ENCODE data around the gene CD2AP.

DNA sequence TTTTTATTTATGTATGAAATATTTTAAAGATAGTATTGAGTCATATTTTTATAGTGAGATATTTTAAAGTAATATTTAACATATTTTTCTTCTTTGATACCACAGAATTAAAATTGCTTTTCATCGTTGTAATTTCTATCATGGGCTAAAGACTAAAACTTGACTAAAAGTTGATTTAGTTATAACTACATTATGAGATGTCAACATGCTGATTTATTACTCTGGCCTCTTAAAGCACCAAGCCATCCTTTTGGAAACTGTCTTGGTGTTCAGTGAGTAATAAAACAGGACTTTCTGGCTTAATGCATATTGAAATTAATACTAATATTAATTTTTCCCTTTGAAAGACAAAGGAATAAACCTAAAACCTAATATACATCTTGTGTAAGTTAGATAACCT lies 125.6 kb downstream of the CD2AP start:
- TF ChIP-seq, protein P1, sequence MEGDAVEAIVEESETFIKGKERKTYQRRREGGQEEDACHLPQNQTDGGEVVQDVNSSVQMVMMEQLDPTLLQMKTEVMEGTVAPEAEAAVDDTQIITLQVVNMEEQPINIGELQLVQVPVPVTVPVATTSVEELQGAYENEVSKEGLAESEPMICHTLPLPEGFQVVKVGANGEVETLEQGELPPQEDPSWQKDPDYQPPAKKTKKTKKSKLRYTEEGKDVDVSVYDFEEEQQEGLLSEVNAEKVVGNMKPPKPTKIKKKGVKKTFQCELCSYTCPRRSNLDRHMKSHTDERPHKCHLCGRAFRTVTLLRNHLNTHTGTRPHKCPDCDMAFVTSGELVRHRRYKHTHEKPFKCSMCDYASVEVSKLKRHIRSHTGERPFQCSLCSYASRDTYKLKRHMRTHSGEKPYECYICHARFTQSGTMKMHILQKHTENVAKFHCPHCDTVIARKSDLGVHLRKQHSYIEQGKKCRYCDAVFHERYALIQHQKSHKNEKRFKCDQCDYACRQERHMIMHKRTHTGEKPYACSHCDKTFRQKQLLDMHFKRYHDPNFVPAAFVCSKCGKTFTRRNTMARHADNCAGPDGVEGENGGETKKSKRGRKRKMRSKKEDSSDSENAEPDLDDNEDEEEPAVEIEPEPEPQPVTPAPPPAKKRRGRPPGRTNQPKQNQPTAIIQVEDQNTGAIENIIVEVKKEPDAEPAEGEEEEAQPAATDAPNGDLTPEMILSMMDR (IDR thresholded peaks at IDR 0.05 in 2 of 3, conservative IDR thresholded peaks at IDR 0.05 in 1 of 3; ENCODE audit: borderline replicate concordance in 1 of 3, insufficient read depth in 1 of 3, low read depth in 2 of 3, low read length in 2 of 3) = no peak
- TF ChIP-seq, protein P2, sequence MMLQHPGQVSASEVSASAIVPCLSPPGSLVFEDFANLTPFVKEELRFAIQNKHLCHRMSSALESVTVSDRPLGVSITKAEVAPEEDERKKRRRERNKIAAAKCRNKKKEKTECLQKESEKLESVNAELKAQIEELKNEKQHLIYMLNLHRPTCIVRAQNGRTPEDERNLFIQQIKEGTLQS (IDR thresholded peaks at IDR 0.05) = no peak
- TF ChIP-seq CEBPB (IDR thresholded peaks at IDR 0.05; ENCODE audit: low read depth) (no peak), POLR2A (IDR thresholded peaks at IDR 0.05; ENCODE audit: borderline replicate concordance, extremely low read depth, insufficient read depth, insufficient read length) (no peak), ZNF274 (IDR thresholded peaks at IDR 0.05; ENCODE audit: low read depth, low read length) (no peak), RAD21 (IDR thresholded peaks at IDR 0.05; ENCODE audit: low read depth) (no peak), CBX3 (IDR thresholded peaks at IDR 0.05; ENCODE audit: low read depth) (no peak), EZH2phosphoT487 (IDR thresholded peaks at IDR 0.05; ENCODE audit: borderline replicate concordance) (no peak), SP1 (IDR thresholded peaks at IDR 0.05; ENCODE audit: low read depth) (no peak)
- TF ChIP-seq, protein P3, sequence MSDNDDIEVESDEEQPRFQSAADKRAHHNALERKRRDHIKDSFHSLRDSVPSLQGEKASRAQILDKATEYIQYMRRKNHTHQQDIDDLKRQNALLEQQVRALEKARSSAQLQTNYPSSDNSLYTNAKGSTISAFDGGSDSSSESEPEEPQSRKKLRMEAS (IDR thresholded peaks at IDR 0.05) = no peak
- TF ChIP-seq, protein P4, sequence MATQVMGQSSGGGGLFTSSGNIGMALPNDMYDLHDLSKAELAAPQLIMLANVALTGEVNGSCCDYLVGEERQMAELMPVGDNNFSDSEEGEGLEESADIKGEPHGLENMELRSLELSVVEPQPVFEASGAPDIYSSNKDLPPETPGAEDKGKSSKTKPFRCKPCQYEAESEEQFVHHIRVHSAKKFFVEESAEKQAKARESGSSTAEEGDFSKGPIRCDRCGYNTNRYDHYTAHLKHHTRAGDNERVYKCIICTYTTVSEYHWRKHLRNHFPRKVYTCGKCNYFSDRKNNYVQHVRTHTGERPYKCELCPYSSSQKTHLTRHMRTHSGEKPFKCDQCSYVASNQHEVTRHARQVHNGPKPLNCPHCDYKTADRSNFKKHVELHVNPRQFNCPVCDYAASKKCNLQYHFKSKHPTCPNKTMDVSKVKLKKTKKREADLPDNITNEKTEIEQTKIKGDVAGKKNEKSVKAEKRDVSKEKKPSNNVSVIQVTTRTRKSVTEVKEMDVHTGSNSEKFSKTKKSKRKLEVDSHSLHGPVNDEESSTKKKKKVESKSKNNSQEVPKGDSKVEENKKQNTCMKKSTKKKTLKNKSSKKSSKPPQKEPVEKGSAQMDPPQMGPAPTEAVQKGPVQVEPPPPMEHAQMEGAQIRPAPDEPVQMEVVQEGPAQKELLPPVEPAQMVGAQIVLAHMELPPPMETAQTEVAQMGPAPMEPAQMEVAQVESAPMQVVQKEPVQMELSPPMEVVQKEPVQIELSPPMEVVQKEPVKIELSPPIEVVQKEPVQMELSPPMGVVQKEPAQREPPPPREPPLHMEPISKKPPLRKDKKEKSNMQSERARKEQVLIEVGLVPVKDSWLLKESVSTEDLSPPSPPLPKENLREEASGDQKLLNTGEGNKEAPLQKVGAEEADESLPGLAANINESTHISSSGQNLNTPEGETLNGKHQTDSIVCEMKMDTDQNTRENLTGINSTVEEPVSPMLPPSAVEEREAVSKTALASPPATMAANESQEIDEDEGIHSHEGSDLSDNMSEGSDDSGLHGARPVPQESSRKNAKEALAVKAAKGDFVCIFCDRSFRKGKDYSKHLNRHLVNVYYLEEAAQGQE (IDR thresholded peaks at IDR 0.05; ENCODE audit: low read depth) = no peak
